Midbrain (tissue), 1 donor: Measurements from ENCODE around the gene NRG2.

Source experiments
- DNase-seq: peaks from one replicate; lab custom pipeline; 2025; lab: John Stamatoyannopoulos, UW

Gene NRG2

DNA sequence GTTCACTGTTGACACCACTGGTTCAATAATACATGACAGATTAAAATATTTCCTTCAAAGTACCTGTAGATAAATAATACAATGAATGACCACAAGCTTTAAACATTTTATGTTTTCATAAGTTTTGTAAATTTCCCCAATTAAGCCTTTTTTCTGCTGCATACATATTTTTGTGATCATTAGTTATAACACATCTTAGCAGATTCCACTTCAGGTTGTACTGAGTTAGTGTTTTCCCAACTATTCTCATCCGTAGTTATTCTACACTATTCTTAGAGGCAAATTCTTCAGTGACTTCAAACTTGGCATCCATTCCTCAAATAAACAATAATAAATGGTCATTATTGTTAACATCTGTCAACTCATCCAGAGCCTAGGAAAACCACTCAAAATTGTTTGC, 100.9 kb downstream of the NRG2 start:
- no peak for DNase-seq

DNA sequence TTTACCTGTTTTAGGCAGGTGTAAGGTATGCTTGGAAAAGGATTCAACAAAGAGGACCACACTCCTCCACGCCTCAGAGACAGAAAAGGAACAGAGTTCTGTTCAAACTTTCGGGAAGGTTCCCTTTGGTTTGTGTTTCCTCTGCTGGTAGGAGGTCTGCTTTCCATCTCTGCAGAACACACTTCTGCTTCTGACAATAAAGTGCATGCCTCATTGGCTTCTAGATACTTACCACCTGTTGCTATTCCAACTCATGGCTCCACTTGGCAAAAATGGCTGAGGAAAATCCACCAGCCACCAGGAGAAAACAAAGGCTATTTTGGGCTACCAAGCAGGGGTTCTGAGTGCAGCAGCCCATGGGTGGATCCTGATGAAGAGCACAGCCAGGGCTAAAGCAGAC, 112.7 kb downstream of the NRG2 start:
- no peak for DNase-seq

DNA sequence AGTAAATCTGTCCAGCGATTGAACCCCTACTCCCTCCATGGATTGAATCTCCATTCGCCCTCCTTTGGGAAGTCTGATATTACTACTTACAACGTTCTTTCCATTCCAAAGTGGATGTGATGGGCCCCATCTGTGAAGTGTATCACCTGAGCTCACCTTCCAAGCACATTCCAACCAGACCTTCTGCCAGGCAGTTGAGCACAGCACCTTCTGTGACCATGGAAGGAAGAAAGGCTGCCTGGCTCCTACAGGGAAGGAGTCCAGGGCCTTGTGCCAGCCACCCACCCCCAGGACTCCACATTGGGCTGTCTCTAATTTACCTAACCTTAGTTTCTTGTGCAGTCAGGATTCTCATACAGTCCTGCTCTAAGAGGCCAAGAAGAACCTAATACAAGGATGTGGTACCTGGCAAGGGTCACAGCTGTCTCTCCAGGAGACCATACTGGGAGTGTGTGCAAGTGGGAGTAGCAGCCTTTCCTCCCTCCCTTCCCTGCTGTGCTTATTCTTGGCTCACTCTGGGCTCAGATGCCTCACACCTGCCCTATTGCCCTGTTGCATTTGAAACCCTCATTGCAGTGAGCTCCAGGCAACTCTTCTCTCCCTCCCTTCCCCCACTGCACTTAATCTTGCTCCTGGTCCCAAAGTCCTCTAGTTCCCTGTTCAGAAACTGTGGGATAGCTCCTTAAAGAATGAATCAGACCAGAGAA, 116.1 kb downstream of the NRG2 start:
- DNase-seq = no peak

GRCh38 chr5:139925650-139926640, 117.2 kb downstream of the NRG2 start:
- DNase-seq = no peak

DNA sequence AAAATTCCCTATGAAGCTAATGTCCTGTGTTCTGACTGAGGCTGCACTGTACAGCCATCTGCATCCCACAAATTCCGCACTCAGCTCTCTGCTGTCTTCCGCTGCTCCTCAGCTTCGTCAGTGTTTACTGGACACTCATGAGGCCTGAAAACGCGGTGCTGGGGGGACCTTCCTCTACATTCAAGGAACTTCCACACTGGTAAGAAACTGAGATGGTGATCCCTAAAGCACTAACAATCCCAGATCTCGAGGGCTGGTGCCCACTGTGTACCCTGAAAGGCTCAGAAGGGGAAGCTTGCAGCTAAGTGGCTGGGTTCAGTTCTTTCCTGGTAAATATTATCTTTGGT, 117.9 kb downstream of the NRG2 start:
- DNase-seq = no peak

- no peak for DNase-seq
These were observed 118.5 kb downstream of the NRG2 start for GRCh38 chr5:139924294-139925215.

DNA sequence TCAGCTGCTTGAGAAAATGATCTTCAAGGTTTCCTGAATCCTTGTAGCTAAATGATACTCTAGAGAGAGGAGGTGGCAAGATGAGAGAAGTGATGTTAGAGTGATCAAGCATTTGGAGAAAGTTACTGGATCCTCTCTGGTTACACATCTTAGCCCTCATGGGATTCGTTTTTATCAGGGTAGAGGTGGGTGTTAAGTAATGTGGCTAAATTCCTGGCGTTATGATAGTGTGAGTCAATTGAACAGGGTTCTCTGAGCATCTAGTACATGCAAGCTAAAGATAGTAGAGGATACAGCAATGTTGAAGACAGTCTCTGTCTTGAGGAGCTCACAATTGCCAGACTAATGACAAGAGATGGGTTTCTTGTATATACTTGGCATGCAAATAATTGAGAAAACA, 123.8 kb downstream of the NRG2 start:
- DNase-seq = no peak

DNA sequence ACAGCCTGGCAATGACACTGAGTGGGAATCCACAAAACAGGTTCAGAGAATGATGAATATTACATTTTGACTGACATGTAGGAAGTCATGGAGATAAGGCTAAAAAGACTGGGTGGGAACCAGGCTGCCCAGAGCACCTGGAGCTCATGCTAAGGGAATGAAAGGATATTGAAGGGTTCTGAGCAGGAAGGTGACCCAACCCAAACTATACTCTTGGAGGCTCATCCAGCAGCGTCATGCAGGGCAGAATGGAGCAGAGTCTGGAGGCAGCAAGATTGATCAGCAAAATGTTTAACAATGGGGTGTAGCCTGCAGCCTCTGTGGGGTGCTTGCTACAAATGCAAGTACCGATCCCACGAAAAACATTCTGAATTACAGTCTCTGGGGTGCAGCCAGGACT, 127.3 kb downstream of the NRG2 start:
- no peak for DNase-seq

DNA sequence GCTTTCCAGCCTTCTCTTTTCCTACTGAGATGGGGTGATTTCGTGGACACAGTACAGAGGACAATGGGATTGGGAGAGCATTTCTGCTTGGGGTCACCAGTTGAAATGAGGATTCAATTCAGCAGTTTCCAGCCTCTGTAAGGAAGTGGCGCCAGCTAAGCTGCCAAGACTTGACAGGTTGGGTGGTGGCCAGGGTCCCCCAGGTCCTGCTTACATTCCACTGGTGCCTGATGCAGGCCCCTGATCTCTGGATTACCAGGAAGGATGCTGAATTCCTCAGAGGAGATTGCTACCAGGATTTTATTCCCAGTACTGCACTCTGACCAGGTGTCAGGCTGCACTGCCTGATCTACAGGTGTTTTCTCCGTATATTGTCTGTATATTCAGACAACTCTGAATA, 127.8 kb downstream of the NRG2 start:
- no peak for DNase-seq

GRCh38 chr5:139914218-139914807, 128.8 kb downstream of the NRG2 start:
- DNase-seq = no peak

DNA sequence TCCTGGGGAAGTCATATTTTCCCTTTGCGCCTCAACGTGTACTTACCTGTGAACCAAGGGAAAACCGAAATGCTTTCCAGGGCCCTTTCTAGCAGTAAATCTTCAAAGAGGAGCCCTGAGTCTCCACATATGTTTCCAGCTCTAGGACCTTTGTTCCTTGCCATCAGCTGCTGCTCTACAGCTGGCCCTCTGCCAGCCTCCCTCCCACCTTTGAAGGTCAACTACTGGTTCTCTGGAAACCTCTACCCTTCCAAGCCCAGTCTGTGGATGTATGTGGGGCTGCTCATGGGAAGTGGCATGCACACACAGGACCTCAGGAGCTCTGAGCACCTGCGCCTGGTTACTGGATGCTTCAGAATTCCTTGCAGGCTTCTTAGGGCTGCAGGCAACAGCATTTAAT, 130.3 kb downstream of the NRG2 start:
- no peak for DNase-seq

DNA sequence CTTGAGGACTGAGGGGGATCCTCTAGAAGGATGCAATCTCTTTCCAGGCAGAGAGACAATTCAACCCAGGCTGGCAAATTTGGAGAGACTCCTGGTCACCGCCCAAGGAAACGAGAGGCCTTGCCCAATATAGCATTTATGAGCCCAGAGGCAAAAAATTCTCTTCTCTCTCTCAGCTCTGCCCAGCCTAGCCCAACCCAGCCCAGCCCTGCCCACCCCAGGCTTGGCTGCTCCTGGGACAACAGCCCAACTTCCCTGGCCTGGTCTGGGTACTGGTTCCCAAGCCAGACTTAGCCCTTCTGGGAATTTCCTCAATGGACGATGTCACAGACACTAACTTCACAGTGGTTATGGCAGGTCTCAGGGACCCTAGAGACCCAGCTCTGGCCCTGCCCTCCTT, 130.9 kb downstream of the NRG2 start:
- no peak for DNase-seq

GRCh38 chr5:139911425-139912120, 131.5 kb downstream of the NRG2 start:
- no peak for DNase-seq

- no peak for DNase-seq
These were observed 132.2 kb downstream of the NRG2 start for GRCh38 chr5:139910901-139911300.

- no peak for DNase-seq
These were observed 133.1 kb downstream of the NRG2 start for GRCh38 chr5:139910036-139910435.

DNA sequence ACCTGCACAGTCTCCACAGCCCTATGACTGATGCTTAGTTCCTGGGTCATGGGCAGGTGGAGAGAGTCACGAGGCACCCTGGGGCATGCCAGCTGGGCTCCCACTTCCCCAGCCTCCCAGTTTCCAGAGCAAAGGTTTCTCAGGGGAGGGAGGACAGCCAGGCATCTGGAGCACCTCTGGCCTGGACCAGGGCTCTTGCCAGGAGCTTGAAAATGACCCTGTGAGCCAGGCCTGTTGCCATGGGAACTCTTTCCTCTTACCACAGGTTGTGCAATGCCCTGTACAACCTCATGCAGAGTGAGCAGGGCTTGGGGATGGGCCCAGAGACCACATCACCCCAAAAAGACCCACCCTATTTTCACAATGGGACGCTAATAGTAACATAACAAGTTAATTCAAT, 134.3 kb downstream of the NRG2 start:
- no peak for DNase-seq

GRCh38 chr5:139906661-139907060, 136.4 kb downstream of the NRG2 start:
- no peak for DNase-seq

DNA sequence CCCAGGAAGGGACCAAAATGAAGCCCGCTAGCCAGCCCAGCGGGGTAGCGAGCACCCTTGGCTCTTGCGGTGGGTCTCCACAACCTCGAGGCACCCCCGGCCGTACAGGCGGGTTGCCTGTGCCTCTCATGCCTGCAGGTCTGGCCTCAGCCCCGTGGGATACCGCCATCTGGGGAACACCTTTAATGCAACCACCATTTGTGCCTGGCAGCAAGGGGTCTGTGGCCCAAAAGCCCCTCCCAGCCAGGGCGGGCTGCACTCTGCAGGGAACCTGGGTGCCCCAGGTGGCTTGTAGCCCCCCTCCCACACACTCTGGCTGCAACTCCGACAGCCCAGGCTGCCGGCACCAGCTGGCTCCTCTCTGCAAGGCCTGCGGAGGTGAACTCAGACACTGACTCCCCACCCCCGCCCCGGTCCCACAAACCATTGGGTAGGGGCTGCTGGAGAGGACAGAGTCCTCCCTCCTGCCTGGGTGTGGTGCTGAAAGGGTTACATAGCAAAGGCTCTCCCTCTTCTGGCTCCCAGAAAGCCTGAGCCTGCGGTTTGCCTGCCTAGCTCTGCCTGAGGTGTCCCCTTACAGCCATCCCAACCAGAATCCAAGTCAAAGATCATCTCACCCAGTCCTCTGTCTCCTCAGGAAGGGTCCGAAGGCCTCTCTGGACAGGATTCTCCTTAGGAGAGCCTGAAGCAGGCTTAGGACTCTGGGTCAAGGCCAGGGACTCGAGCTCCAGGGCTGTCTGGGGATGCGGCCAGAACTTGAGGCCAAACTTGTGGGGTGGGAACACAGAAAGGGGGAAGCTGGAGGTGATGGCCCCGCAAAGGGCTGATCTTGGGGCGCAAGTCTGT, 138.1 kb downstream of the NRG2 start:
- peak; percentile 17 for DNase-seq

GRCh38 chr5:139904566-139904815, 138.6 kb downstream of the NRG2 start:
- no peak for DNase-seq

- peak; percentile 29 for DNase-seq
These were observed 139.1 kb downstream of the NRG2 start for GRCh38 chr5:139903795-139904565.
